HG03575 (cell line): ENCODE measurements around the gene CNN1.

Experiments
- ATAC-seq: cut with Tn5 transposase; IDR thresholded peaks from one replicate; pipeline ENCODE4 v1.9.1; 2021; ENCODE audit not compliant: unreplicated experiment, insufficient number of reproducible peaks, low FRiP score; ENCODE audit errors: extremely low read depth

Gene CNN1

GRCh38 chr19:11528551-11529341, 9.9 kb upstream of the CNN1 start, which contains the start of gene ECSIT:
Gene ECSIT, minus strand, starts transcription at chr19:11529134. Its CDS starts 9,964 bp downstream, at chr19:11519170.
- ATAC-seq = peak; percentile 41

- no peak for ATAC-seq
These were observed 8.2 kb upstream of the CNN1 start for GRCh38 chr19:11530432-11530831.

GRCh38 chr19:11534538-11534937, 4.1 kb upstream of the CNN1 start:
- ATAC-seq = no peak

GRCh38 chr19:11534948-11535347, 3.7 kb upstream of the CNN1 start:
- no peak for ATAC-seq

GRCh38 chr19:11535792-11536595, 2.7 kb upstream of the CNN1 start:
- ATAC-seq = no peak

- no peak for ATAC-seq
These were observed 1.1 kb downstream of the CNN1 start for GRCh38 chr19:11539495-11540365.

GRCh38 chr19:11540645-11541044, 2.0 kb downstream of the CNN1 start:
- ATAC-seq = no peak

- ATAC-seq = no peak
These were observed 2.6 kb downstream of the CNN1 start for GRCh38 chr19:11541238-11541637.

GRCh38 chr19:11547929-11548700, 9.5 kb downstream of the CNN1 start:
- ATAC-seq = no peak

GRCh38 chr19:11549386-11549953, 10.8 kb downstream of the CNN1 start:
- ATAC-seq = no peak

GRCh38 chr19:11550265-11550664, 11.6 kb downstream of the CNN1 start:
- no peak for ATAC-seq

- ATAC-seq = no peak
These were observed 13.1 kb downstream of the CNN1 start for GRCh38 chr19:11551603-11552235.

- ATAC-seq = no peak
These were observed 14.2 kb downstream of the CNN1 start for GRCh38 chr19:11552666-11553372.

GRCh38 chr19:11554160-11554559, 15.5 kb downstream of the CNN1 start:
- no peak for ATAC-seq

GRCh38 chr19:11555246-11555645, 16.6 kb downstream of the CNN1 start:
- ATAC-seq = no peak

- no peak for ATAC-seq
These were observed 18.2 kb downstream of the CNN1 start for GRCh38 chr19:11556634-11557420.
